GM23338 (cell line): Measurements from ENCODE around the gene POGZ. TPM values are rescaled to one million over a fixed set of nuclear protein-coding genes. Genes with fewer than 3 reads are reported as not detected.

Source experiments
- ATAC-seq: fragments of 200-7000 bp; cut with Tn5 transposase; 3 replicates; pipeline ENCODE4 v1.9.1; 2020
- DNase-seq: peaks from one replicate; pipeline ENCODE4 v3.0.0-alpha.2; 2015; ENCODE audit warnings: low spot score
- H2AFZ ChIP-seq: fragments of 200-600 bp; sonication (generic); 2 replicates; pipeline ENCODE4 v1.8.0; 2016; ENCODE audit warnings: antibody characterized with exemption, mild to moderate bottlenecking, moderate library complexity
- H3F3A ChIP-seq: fragments of 200-600 bp; sonication (generic); replicated peaks from 2 replicates; pipeline ENCODE4 v1.8.0; 2017; ENCODE audit warnings: antibody characterized with exemption, mixed run types, low read depth
- H3K27ac ChIP-seq: fragments of 200-600 bp; sonication (generic); 2 replicates; pipeline ENCODE4 v1.6.1; 2016; ENCODE audit warnings: low read depth
- H3K27me3 ChIP-seq: fragments of 200-600 bp; sonication (generic); 2 replicates; pipeline ENCODE4 v1.8.0; 2016; ENCODE audit warnings: mild to moderate bottlenecking, mixed run types, moderate library complexity; ENCODE audit not compliant: insufficient read depth
- H3K36me3 ChIP-seq: fragments of 200-600 bp; sonication (generic); 2 replicates; pipeline ENCODE4 v1.8.0; 2016; ENCODE audit warnings: mild to moderate bottlenecking; ENCODE audit not compliant: insufficient read depth
- H3K4me1 ChIP-seq: fragments of 200-600 bp; sonication (generic); 2 replicates; pipeline ENCODE4 v1.8.0; 2016; ENCODE audit warnings: mild to moderate bottlenecking, moderate library complexity; ENCODE audit not compliant: insufficient read depth
- H3K4me2 ChIP-seq: fragments of 200-600 bp; sonication (generic); 2 replicates; pipeline ENCODE4 v1.7.1; 2017; ENCODE audit warnings: mixed run types
- H3K4me3 ChIP-seq: fragments of 200-600 bp; sonication (generic); 2 replicates; pipeline ENCODE4 v1.6.1; 2016; ENCODE audit warnings: mixed run types
- H3K79me2 ChIP-seq: fragments of 200-600 bp; sonication (generic); replicated peaks from 2 replicates; pipeline ENCODE4 v1.8.0; 2017; ENCODE audit warnings: mild to moderate bottlenecking; ENCODE audit not compliant: insufficient read depth
- H3K9me2 ChIP-seq: fragments of 200-600 bp; sonication (generic); 2 replicates; pipeline ENCODE4 v1.8.0; 2017; ENCODE audit not compliant: insufficient read depth
- H4K20me1 ChIP-seq: fragments of 200-600 bp; sonication (generic); replicated peaks from 2 replicates; pipeline ENCODE4 v1.8.0; 2017; ENCODE audit warnings: mild to moderate bottlenecking; ENCODE audit not compliant: insufficient read depth
- H3K27ac Mint-ChIP-seq: 2 replicates; pipeline ENCODE4 v1.8.0; 2020; ENCODE audit warnings: inconsistent platforms, mild to moderate bottlenecking, moderate library complexity, mixed read lengths
- H3K27me3 Mint-ChIP-seq: 3 replicates; pipeline ENCODE4 v1.8.0; 2022; ENCODE audit warnings: low read depth, mild to moderate bottlenecking, moderate library complexity, mixed read lengths, inconsistent platforms; ENCODE audit not compliant: insufficient read depth, poor library complexity
- H3K36me3 Mint-ChIP-seq: 3 replicates; pipeline ENCODE4 v1.8.0; 2021; ENCODE audit warnings: low read depth, mild to moderate bottlenecking, inconsistent platforms, moderate library complexity, mixed read lengths
- H3K4me1 Mint-ChIP-seq: 3 replicates; pipeline ENCODE4 v1.8.0; 2020; ENCODE audit warnings: mild to moderate bottlenecking, inconsistent platforms, mixed read lengths
- H3K4me3 Mint-ChIP-seq: 3 replicates; pipeline ENCODE4 v1.8.0; 2021; ENCODE audit warnings: moderate library complexity, mild to moderate bottlenecking, inconsistent platforms, mixed read lengths
- H3K9me3 Mint-ChIP-seq: 3 replicates; pipeline ENCODE4 v1.8.0; 2020; ENCODE audit warnings: moderate library complexity, mild to moderate bottlenecking, inconsistent platforms, mixed read lengths
- CREB1 ChIP-seq: fragments of 250-450 bp; sonication (Bioruptor Pico); IDR thresholded peaks from 2 replicates; pipeline ENCODE4 v1.5.0; 2020; ENCODE audit warnings: low read depth, mild to moderate bottlenecking, moderate library complexity
- CTCF ChIP-seq, 2 experiments: fragments of 200-600 bp in 1 of 2; sonication (generic) in 1 of 2; conservative IDR thresholded peaks; 2 replicates each; pipeline versions ENCODE4 v1.5.1 to v1.6.1; 2016 to 2017; ENCODE audit warnings: antibody characterized with exemption in 2 of 2, low read depth in 2 of 2, mild to moderate bottlenecking in 2 of 2, moderate library complexity in 1 of 2
- ETS1 ChIP-seq: IDR thresholded peaks from 2 replicates; pipeline ENCODE4 v1.6.1; 2016; ENCODE audit warnings: antibody characterized with exemption
- EZH2 ChIP-seq: fragments of 200-600 bp; sonication (generic); IDR thresholded peaks from one replicate; pipeline ENCODE4 v1.8.0; 2017; ENCODE audit warnings: antibody characterized with exemption, mild to moderate bottlenecking, low read depth; ENCODE audit not compliant: unreplicated experiment
- EZH2phosphoT487 ChIP-seq: fragments of 200-600 bp; sonication (generic); IDR thresholded peaks from one replicate; pipeline ENCODE4 v1.8.1; 2018; ENCODE audit warnings: antibody characterized with exemption; ENCODE audit not compliant: unreplicated experiment
- JUNB ChIP-seq: IDR thresholded peaks from one replicate; pipeline ENCODE4 v1.6.1; 2016; ENCODE audit warnings: antibody characterized with exemption; ENCODE audit not compliant: unreplicated experiment
- NANOG ChIP-seq: IDR thresholded peaks from 2 replicates; pipeline ENCODE4 v1.6.1; 2016; ENCODE audit warnings: antibody characterized with exemption, borderline replicate concordance
- STAT1 ChIP-seq: IDR thresholded peaks from one replicate; pipeline ENCODE4 v1.6.1; 2016; ENCODE audit warnings: antibody characterized with exemption; ENCODE audit not compliant: unreplicated experiment
- ZNF114 ChIP-seq: fragments of 250-450 bp; sonication (Bioruptor Pico); IDR thresholded peaks from 2 replicates; pipeline ENCODE4 v1.5.0; 2020; ENCODE audit warnings: mild to moderate bottlenecking, moderate library complexity
- ZNF331 ChIP-seq: fragments of 250-450 bp; sonication (Bioruptor Pico); IDR thresholded peaks from 2 replicates; pipeline ENCODE4 v1.5.0; 2020; ENCODE audit warnings: low read depth, mild to moderate bottlenecking, moderate library complexity
- ZNF462 ChIP-seq: fragments of 250-450 bp; sonication (Bioruptor Pico); IDR thresholded peaks from 2 replicates; pipeline ENCODE4 v1.5.0; 2020; ENCODE audit warnings: mild to moderate bottlenecking, moderate library complexity
- polyA plus RNA-seq: library from polyadenylated mRNA; unstranded; fragments of >200 nt; fragmentation: Nextera tagmentation; extraction: Ambion mirVana; gene quantifications from 2 replicates; pipeline ENCODE4 v1.2.1, GENCODE V29; 2016
- total RNA-seq: library from RNA; depleted of rRNA; stranded (reverse); fragments of >200 nt; shearing (Covaris generic); gene quantifications from 2 replicates; pipeline ENCODE4 v1.2.3, GENCODE V29; 2014

POGZ gene
- total and polyA plus RNA-seq, 2 experiments from 2014 or later: 47.0 to 72.5 TPM

- no peak for TF ChIP-seq JUNB
- TF ChIP-seq EZH2phosphoT487: no peak
- TF ChIP-seq ZNF114 (CRISPR knock-in tag): no peak
- TF ChIP-seq ETS1: no peak
Measured at GRCh38 chr1:151508833-151509232, 49.5 kb upstream of the POGZ start (continued).

- Histone ChIP-seq H3K27ac (no peak overlapping the region), H3F3A (peaks cover 8% of the 10 kb centered on the region; the same call in 1 of the 2 replicates), H3K79me2 (no peaks in the 10 kb centered on the region), H3K27me3 (no peaks in the 10 kb centered on the region), H3K36me3 (no peaks in the 10 kb centered on the region), H2AFZ (no peak overlapping the region), H3K4me2 (no peak overlapping the region), H3K4me1 (0 out of 2 replicates have a peak, but pooled peaks cover 3% of the 10 kb centered on the region), H3K9me2 (no peaks in the 10 kb centered on the region), H3K4me3 (no peak overlapping the region), H4K20me1 (no peaks in the 10 kb centered on the region)
- Mint-ChIP-seq H3K4me1 (0 out of 3 replicates have a peak, but pooled peaks cover 2% of the 10 kb centered on the region), H3K9me3 (no peaks in the 10 kb centered on the region), H3K4me3 (no peak overlapping the region), H3K27ac (no peak overlapping the region), H3K36me3 (no peaks in the 10 kb centered on the region), H3K27me3 (peaks cover 4% of the 10 kb centered on the region)
- DNase-seq (no peak), ATAC-seq (no peak)
- TF ChIP-seq ZNF114 (CRISPR knock-in tag) (no peak), EZH2phosphoT487 (no peak), NANOG (no peak), ZNF462 (CRISPR knock-in tag) (no peak), CREB1 (CRISPR knock-in tag) (no peak), CTCF (conservative IDR thresholded peaks at IDR 0.05; ENCODE audit: low read depth in 2 of 2) (no peak), EZH2 (no peak), STAT1 (no peak), ZNF331 (CRISPR knock-in tag) (no peak)
Measured at GRCh38 chr1:151504759-151505158, 45.5 kb upstream of the POGZ start.
